ENCODE results near the gene GPC4.
"Not testable (repeated sequence)": the region's sequence is repeated elsewhere in the genome, so short reads cannot be mapped to it uniquely, and the experiment has no call there.

GPC4 gene

DNA sequence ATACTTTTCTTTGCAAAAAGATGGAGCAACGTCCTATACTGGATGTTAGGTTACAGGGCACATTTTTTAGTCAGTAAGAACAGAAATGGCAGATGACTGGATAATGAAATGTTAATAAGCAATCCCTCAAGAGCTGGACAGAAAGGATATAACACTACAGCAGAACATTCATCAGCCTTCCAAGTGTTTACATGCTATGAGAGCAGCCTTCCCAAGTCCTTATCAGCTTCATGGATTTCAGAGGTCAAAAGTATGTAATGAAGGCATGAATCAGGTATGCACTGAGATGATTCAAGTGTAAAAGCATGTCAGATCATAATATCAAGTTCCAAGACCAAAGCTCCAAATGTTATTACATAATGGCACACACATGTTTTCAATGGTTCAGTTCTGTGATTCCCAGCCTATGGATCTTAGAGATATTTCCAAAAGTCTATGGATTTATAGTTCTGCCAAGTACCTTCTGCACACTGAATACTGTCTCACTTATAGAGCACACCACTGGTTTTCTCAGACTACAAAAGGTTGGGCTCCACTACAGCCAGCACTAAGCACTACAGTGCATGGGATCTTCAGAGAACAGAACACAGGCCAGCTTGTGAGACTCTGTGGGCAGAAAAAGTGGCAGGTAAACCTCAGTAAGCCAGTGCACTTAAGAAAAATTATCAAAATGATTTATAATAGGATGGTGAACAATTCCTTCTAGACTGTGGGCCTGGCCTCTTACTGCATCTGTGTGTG lies 49.2 kb downstream of the GPC4 start:
- DNase-seq, result no peak

DNA sequence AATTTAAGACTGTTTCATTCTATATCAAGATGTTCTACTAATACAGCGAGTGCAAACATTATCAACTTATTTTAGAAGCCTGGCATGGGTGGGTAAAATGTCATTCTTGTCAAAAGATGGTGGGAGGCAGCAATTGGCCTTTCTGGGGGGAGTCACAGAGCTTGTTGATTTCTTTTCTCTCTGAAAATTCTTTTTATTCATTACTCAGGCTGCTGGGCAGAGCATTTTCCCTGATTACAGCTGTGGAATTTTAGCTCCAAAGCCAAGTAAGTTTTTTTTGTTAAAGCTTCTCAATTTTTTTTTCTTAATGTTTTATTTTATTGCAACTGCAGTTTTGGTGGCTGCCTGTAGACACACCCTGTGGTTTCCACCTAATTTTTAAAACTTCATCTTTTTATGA lies 50.4 kb downstream of the GPC4 start:
- DNase-seq, result no peak

DNA sequence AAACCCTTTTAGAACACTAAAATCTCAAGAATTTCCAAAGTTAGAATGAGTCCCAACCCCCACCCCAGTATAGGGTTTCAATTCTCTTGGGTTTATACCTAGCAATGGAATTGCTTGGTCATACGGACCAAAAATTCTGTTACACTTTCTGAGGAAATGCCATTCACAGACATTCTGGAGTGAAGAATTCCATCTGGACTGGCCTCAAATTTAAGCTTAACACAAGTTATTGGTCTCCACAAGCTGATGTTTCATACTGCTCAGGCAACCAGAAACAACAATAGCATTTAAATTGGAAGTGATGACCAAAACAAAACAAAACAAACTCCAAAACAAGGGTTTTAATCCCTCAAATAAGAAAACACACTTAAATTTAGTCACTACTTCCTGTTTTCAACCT lies 51.1 kb downstream of the GPC4 start:
- no peak for DNase-seq

DNA sequence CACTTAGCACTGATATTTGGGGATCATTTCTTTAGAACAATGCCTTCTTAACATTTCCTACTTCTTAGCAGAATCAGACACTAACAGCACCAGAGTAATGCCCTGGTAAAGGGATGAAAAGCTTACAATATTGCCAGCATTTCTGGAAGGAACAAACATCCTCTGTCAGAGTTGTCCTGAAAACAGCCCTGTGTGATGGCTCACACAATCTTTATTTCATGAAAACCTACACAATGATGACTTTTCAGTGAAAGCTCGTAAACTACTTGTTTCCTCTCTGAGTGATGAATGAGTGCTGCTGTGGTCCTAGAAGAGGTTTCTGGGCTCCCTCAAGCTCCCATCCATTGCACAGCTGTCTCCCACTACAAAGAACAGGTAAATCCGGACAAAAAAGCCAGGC lies 52.8 kb downstream of the GPC4 start:
- DNase-seq, result no peak

DNA sequence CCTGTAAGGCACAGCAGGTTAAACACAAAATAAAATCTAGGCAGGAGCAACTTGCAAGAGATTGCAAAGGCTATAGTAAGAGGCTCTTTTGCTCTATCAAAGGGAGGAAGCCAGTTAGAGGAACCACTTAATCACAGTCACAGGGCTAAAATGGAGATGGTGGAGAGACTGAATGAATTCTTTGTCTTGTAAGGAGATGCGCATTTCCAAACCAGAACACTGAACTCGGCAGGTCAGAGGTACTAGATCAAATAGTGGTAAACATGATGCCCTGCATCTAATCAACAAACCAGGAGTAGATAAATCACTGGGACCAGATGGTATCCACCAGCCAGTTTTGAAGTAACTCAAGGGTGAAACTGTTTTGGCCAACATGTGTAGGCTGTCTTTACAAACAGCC lies 55.8 kb downstream of the GPC4 start:
- DNase-seq, result no peak

DNA sequence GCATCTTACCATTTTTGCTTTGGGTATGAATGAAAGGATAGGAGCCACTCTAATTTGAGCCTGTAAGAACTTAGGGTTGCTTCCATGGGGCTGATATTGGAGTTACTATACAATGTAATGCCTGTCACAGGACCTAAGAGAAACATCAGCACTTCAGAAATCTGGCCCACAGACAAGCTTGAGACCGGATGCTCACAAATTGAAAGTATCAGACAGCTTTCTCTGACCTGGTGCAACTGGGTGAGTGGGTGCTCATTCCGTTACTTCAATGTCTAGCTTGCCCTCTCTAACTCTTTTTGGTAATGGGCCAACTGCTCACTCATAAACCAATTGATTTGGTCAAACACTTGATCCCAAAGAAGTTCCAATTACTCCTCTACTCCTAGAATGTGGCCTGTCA lies 62.1 kb downstream of the GPC4 start:
- no peak for DNase-seq

DNA sequence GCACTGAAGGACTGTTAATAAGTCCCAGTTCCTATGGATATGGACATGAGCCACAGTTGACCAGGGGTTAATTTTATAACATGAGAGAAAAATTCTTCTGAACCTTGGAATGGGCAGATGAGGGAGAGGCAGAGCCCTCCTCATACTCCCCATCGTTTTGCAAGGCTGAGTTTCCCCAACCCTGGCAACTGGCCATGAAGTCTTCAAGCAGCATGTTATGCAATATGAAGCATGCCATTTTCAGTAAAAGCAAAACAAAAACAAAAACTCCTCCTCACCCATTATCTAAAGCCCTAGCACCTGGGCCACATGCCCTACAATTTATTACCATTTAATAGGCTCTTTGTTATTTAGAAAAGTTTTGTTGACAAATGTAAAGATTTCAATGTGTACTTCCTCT lies 64.5 kb downstream of the GPC4 start:
- DNase-seq, result no peak

DNA sequence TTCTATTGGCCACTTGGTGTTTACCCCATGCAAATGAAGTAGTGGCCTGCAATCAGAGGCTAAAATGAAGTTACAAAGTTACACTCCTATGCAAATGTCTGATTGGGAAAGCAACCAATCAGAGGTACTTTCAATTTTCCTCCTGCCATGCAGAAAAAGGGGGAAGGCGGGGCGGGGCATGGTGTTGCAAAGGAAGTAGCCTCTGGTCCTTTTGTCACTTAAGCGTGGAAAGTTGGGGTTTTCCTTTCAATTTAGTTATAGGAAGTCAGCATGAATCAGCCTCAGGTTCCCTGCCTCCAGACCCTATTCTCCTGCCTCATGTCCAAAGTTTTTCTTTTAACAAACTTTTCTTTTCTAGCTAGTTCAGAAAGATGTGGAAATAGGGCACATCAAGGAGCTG lies 69.3 kb downstream of the GPC4 start:
- no peak for DNase-seq

DNA sequence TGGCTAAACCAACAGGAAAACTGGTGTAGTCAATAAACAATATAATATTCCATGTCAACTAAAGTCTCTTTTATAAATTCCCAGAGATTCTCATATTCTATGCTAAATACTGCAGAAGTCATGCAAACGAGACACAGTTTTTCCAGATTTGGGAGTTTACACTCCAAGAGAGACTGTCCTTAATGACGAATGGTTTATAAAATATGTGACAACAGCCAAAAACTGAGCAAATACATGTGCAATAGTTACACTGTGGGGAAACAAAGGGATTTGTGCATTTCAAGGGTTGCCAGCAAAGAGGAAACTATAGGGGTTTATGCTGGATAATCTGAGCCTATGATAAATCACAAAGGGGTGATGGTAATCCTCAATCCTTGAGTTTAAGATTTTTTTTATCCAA lies 75.7 kb downstream of the GPC4 start:
- DNase-seq, result no peak

DNA sequence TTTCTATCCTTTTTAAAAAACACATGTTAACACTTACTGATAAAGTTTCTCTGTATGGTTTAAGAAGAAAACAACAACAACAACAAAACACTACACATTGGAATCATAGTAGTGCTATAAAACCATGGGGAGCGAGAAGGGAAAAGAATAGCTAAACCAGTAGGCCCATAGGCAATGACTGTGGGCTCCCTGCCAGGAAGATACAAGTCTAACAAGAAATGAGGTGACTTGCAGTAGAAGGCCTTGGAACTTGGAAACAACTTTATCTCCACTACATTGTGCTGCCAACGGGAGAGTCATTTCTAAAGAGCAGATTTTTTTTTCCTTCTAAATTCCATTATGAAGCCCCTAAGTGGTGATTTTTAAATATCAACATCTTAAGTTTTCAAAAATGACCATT lies 78.0 kb downstream of the GPC4 start:
- DNase-seq, result no peak

DNA sequence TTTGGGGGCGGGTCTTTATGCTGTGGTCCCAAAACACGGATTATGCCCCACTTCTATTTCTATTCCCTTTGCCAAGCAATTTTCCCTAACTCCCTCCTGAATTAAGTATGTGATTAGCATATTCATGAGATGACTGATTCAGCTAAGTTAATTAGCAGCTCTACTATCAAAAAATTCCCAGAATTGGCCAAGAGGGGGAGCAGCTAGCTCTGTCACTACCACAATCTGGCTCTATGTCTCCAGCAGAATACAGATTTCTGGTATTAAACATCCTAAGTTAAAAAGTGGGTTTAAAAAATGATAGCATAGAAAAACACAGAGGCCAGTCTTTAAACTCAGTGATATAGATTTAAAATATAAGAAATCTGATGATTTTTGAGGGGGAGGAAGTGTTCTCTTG lies 80.3 kb downstream of the GPC4 start:
- DNase-seq, result no peak

DNA sequence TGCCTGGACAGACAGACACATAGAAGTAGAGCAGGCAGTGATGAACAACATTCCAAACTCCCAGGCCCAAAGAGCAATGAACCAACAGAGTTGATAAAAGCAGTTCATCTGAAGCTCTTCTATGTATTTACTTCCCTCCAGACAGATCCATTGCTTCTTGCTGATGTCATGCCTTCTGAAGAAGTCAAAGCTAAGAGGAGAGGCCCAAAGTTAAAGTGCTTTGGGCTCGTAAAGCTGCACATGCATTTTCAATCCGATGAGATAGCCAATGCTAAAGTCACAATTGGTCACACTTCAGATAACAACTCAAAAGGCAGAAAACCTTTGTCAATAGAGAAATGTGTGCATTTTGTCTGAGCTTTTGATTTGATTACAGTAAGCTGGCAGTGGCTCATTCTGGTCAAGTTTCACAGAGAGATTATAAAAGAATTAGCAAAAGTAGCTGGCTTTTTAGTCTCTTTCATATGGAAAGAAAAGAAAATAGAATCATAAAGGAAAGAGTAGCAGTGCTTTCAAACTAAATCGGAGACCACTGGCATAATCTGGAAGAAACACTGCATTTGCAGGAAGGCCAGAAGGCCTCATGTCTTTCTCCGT lies 82.0 kb downstream of the GPC4 start:
- no peak for DNase-seq

DNA sequence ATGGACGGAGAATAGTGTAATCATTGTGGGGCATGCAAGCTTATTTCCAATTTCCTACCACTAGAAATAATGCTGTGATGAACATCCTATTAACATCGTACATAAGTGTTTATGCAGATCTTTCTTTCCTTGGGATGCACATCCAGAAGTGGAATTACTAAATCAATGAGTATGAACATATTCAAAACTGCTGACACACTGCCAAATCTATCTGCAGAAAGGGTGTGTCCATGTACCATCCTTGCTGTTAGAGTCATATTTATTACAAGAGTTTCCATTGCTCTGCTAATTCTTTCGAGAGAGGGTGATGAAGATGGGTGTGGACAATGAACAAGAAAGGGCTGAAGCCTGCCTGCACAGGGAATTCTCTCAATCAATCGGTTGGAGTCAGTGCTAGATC lies 82.6 kb downstream of the GPC4 start:
- DNase-seq, result no peak

DNA sequence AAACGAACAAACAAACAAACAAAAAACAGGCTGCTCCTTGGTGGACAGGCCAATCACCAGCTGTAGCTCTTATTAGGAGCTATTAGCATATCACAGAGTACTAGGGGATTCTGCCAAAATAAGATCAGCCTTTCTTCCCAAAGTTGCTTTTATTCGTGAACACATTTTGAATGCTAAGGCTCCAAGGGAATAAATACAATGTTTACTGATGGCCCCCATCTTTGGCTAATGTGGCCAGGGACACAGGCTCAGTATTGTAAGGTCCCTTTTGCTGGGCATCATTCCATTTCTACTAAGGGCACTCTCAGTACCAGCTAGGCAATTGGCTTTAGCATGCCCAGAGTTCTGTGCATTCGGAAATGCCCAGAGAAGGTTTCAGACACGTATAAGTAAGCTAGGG lies 84.3 kb downstream of the GPC4 start:
- no peak for DNase-seq

DNA sequence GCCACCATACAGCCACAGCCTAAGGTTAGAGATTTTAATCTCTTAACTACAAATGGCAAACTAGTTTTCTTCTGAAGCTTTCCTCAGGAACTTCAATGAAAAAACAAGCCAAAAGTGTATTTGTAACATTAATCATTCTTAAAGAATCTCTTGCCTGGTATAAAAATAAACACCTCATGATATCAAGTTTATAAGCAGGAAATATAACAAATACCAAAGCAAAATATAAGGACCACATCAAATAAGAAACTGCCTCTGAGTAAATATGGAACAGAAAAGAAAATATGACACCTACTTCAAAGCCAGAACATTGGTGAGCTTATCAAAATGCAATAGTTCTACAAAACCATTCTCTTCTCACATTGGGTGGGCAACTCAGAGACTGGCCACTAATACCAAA lies 89.9 kb downstream of the GPC4 start:
- DNase-seq, result no peak

DNA sequence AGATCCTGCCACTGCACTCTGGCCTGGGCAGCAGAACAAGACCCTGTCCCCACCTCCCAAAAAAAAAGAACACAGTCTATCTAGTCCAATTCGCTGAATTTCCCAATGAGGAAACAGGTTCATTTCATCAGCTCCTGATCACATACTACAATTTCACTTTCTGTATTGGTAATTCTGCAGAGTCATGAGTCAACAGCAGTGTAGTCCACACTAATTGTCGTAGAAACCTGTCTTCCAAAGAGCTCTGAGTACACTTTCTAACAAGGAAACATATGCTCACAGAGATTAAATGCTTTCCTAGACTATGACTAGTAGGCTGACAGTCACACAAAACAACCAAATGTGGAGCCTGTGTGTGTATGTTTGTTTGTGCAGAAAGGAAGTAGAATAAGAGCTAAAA lies 91.9 kb downstream of the GPC4 start:
- no peak for DNase-seq

DNA sequence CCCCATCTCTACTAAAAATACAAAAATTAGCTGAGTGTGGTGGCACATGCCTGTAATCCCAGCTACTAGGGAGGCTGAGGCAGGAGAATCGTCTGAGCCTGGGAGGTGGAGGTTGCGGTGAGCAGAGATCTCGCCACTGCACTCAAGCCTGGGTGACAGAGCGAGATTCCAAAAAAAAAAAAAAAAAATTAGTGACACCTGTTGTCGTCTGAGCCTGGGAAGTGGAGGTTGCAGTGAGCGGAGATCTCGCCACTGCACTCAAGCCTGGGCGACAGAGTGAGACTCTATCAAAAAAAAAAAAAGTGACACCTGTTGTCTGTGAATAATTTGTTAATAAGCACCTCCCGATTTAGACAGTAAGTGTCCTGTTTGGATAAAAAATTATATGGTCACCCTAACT lies 93.0 kb downstream of the GPC4 start:
- not testable (repeated sequence) for DNase-seq

DNA sequence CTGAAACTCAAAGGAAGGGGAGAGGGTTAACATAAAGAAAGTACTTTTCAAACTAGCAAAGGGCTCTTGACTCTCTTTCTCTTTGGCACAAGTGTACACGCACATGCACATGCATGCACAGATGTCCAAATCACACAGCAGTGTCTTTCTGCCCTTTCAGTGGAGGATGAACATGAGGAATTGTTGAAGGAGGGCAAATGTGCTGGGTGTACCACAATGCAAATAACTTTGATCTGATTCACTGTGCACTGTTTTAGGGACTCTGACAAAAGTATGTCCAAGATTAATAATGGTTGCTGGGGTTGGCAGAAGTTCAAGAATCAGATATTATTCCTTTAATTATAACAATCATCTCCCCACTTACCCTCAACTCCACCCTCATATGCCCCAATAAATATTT lies 93.8 kb downstream of the GPC4 start:
- DNase-seq, result no peak

DNA sequence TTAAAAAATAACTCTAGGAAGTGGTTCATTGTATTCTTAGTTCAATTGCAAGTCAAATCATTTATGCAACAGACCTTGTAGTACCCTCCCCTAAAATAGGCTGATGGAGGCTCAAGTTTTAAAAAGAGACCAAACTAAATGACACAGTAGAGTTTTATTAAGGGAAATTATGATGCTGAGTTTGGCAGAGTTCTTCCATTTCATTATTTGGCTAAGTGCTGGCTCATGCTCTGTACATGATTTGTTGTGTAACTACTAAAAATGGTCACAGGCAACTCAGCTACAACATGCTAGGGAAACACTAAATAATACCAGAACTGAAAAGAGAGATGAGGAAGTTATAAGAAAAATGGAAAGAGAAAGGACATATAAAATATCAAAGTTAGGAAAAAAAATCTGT lies 101.0 kb downstream of the GPC4 start:
- DNase-seq, result no peak

DNA sequence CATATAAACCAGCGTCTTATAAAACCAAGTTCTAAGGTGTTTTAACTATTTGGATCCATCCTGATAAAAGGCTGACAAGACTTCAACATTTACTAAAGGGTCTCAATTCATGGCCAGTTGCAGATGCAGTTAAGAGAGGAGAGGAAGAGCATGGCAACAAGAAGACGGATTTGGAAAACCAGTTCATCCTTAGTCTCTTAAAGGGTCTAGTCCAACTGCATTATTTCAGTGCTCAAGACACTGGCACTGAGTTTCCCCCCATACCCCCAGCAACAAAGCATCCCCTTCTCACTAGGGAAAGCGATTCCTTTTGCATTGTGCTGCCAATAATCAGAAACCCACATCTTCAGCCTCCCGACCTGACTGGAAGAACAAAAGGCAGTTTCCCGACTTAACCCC lies 106.8 kb downstream of the GPC4 start:
- no peak for DNase-seq

DNA sequence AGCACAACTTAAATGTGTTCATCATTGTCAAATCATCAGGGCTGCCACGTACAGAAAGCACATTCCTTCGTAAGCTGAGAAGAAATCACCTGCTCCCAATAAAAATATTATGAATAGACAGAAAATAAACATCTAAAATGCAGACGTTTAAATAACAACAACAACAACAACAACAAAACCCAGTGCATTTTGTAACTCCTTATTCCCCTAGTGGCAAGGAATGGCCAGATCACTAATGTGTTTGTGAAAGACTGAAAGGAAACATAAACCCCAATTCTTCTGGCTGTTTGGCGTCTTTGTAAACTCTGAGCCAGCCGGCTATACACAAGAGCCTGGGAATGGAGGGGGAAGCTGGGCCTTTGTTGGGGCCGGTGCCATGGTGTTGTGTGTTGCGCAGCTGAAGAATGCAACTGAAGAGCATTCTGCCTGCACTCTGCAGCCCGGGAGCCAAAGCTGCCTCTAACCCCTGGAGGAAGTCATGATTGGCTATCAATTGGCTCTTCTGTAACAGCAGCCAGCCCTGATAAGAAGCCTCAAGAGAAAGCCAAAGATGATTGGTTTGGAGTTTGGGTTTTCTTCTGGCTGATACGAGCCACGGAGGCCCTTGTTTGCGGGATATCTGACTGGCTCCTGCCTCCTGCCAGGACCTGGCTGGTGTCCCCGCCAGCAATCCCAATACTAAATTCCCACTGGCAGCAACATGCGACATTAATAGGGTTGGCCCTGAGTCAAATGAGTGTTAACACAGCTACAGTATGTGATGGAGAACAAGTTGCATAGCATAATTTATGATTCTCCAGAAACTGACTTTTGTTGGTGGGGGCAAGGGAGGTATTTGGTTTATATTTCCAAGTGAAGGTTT lies 107.4 kb downstream of the GPC4 start:
- no peak for DNase-seq

DNA sequence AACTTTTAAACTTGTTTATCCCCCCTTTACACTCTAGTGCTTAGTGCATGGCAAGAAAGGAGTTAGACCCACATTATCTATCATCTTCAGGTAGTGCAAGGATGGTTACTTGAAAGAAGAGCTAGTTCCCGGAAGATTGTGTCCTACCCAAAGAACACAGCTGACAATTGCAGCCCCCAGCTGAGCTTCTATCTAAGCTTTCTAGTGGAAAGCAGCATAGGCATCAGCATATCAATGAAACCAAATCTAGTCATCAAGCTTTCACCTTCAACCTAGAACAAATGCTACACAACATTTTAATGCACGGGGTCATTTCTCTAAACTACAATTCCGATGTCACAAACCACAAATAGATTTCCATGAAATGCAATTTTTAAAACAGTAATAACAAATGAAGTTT lies 108.2 kb downstream of the GPC4 start:
- no peak for DNase-seq

DNA sequence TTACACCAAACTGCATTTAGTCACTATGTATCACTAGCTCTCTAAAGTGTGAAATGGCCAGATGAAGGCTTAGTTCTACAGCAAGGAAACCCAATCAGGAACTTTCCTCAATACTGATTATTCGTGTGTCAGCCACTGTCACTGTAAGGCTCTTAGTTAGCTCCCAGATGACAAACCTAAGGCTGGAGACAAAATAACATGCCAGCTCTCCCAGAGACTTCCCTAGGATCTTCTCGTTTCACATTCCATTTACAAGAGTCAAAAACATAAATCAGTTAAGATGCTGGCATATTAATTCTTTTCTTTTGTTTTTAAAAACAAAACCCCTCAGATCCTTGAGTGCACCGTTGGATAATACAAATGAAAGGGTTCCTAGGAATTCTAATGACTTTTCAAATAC lies 109.0 kb downstream of the GPC4 start:
- DNase-seq, result no peak

DNA sequence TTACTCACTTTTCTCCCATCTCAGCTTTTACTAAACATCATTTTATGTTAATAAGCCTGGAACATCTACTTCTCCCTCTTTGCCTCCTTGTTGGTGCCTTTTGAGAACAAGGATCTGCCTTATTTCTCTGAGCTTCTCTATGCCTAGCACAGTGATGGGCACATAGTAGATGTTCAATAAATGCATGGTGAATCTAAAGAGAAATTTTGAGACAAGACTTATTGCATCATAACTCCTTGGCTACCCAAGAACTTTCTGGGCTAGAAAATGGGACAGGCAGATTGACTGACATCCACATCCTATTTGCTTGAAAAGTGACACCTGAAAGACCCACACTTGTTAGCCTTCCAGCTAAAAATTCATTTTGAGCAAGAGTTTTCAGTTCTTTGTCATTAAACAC lies 109.9 kb downstream of the GPC4 start:
- no peak for DNase-seq

All from activated CD4-positive, alpha-beta T cell treated with anti-CD3 and anti-CD28 coated beads, Interleukin-2, amount 50 U/mL, for 4 hours (primary cell).